ENCODE data around the gene FGR. TPM values are rescaled to one million over a fixed set of nuclear protein-coding genes. Genes with fewer than 3 reads are reported as not detected.

Gene FGR
- total RNA-seq, 4 donors from 2014 or later, result 18.8 to 131 (median 77.6) TPM

DNA sequence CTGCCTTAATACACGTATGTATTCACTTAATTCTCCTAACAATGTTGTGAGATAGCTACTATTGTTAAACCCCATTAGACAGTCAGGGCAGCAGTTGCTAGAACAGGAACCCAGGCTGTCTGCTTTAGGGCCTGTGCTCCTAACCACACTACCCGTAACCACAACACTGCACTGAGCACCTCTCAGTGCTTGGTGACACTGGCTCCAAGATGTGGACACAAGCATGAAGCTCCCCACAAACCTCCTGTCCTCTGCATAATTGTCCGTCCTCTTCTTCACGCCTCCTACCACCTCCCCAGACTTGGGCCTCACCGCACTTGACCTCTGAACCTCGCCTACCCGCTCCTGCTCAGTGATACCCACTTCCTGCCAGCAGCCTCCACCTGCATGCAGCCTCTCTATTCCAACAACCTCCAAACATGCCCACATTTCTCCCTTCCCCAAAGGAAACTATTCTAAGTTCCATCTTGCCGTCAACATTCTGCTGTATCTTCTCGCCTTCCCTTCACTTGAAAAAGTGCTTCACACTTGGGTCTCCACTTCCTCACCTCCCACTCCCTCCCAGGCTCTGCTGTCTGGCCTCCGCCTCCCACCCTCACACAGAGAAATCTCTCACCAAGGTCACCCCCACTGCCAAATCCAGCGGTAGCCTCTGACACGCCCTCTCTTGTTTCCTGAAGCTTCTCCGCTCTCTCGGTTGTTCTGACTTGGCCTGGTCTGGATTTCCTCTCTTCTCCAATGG, 16.5 kb downstream of the FGR start:
- TF ChIP-seq, protein P1, sequence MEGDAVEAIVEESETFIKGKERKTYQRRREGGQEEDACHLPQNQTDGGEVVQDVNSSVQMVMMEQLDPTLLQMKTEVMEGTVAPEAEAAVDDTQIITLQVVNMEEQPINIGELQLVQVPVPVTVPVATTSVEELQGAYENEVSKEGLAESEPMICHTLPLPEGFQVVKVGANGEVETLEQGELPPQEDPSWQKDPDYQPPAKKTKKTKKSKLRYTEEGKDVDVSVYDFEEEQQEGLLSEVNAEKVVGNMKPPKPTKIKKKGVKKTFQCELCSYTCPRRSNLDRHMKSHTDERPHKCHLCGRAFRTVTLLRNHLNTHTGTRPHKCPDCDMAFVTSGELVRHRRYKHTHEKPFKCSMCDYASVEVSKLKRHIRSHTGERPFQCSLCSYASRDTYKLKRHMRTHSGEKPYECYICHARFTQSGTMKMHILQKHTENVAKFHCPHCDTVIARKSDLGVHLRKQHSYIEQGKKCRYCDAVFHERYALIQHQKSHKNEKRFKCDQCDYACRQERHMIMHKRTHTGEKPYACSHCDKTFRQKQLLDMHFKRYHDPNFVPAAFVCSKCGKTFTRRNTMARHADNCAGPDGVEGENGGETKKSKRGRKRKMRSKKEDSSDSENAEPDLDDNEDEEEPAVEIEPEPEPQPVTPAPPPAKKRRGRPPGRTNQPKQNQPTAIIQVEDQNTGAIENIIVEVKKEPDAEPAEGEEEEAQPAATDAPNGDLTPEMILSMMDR (IDR thresholded peaks at IDR 0.05), result no peak
- DNase-seq (ENCODE audit: low spot score) (no peak), ATAC-seq (ENCODE audit: low FRiP score) (no peak)

DNA sequence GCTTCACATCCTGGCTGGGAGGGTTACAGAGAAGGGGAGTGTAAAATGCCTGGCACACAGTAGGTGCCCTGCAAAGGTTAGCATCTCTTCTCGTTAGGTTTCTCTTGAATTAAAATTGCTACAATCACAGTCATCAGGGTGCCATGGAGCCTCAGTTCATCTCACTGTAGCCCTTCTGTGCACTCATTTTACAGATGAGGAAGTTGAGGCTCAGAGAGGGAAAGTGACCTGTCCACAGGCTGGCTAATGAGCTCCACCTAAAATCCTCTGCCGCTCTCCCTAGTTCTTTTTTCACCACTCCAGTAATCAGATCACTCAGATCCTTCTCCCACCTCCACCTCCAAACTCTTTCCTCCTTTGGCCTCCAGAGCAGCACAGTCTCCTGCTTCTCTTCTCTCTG, 17.6 kb downstream of the FGR start:
- ATAC-seq (ENCODE audit: low FRiP score), result no peak

DNA sequence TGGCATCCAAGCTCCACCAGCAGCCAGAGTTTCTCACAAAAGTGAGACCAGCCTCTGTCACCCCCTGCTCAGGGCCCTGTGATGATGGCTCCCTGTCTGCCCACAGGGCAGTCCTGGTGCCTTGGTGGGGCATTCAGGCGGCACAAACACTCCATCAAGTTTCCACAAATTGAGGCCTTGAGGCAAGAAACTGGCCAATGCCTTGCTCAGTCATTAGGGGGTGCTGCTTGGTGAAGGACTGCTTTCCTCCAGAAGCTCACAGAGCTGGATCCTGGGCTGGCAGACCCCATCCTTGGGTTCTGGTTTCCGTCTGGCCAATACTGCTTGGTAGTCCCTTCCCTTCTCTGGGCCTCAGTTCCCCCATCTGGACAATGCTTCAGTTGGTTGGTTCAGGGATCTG, 18.5 kb downstream of the FGR start:
- ATAC-seq (ENCODE audit: low FRiP score) (no peak), DNase-seq (ENCODE audit: low spot score) (no peak)
- TF ChIP-seq, protein P1 (IDR thresholded peaks at IDR 0.05), result no peak

More for the DNA sequence above, 17.6 kb downstream of the FGR start:
- TF ChIP-seq, protein P1 (IDR thresholded peaks at IDR 0.05), result no peak
- no peak for DNase-seq (ENCODE audit: low spot score)

DNA sequence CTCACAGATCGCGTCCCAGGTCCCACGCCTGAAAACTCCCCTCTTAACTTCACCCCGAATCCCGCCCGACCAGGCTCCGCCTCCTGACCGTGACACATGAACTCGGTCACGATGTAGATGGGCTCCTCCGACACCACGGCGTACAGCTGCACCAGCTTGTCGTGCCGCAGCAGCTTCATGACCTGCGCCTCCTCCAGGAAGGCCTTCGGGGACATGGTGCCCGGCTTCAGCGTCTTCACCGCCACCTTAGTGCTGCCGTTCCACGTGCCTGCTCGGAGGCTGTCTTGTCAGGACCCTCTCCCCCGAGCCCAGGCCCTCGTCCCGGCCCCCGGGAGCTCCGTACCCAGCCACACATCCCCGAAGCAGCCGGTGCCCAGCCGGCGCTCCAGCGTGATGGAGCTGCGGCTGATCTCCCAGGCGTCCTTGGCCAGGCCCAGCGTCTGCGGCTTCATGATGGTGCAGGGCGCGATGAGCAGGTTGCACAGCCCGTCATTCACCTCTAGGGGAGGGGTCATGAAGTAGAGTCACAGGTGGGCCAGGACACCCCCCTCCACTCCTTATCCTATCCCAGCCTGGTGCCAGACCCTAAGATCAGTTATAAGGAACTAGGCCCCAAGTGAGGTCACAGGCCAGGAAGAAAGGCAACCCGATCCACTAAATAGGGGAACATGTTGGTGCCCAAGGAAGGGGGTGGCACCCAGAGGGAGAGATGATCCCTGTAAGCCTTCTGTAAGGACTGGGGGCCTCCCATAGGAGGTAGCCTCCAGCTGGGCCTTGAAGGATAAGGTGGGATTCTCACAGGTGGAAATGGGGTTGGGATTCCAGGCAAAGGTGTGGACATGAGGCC, 19.4 kb downstream of the FGR start:
- ATAC-seq (ENCODE audit: low FRiP score) (no peak), DNase-seq (ENCODE audit: low spot score) (no peak)
- TF ChIP-seq, protein P1 (IDR thresholded peaks at IDR 0.05), result no peak

DNA sequence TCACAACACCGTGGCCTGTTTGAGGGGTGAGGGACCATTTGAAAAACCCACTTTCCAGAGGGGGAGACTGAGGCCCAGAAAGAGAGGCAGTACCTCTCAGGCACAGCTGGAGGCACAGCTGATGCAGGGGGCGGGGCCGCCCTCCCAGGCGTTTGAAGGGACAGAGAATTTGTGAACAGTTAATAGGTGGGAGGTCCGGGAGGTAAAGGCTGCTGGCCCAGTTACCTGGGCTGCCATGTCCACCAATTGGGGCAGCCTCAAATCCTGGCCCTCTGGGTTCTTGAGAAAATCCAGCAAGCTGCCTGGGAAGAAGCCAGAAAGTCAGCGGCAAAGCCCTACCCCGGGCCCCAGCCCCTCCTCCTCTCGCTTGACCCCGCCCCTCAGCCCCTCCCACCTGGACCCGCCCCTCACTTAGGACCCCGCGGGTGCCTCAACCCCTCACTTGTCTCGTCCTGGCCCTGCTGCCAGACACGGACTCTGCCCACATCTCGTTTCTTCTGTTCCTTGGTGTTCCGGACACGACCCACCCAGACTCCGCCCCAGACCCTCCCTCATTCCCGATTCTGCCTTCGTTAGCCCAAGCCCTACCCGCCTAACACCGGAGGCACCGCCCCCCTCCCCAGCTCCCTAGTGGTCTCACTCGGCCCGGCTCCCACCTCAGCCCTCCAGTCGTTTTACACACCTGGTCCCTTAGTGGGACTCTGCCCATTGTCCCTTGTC, 20.2 kb downstream of the FGR start:
- DNase-seq (ENCODE audit: low spot score), result no peak
- TF ChIP-seq, protein P1 (IDR thresholded peaks at IDR 0.05), result no peak
- ATAC-seq (ENCODE audit: low FRiP score), result no peak

DNA sequence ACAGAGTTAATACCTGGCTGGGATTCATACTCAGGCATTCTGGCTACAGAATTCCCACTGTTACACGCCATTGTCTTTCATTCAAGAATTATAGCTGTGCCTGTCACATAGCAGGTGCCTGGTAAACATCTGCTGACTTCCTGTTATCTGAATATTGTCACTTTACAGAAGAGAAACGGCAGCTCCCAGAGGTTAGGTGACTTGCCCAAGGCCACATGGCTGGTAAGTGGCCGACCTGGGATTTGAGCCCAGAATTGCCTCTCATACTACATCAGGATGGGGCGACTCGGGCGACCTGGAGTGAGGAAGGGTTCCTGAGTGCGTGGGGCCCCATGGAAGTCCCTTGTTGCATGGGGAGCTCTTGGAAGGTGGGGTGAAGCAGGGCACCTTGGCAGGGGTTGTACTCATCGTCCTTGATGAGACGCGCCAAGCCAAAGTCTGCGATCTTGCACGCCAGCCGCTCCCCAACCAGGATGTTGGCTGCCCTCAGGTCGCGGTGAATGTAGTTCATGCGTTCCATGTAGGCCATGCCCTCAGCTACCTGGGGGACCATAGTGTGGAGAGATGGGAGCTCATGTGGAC, 20.9 kb downstream of the FGR start:
- TF ChIP-seq, protein P1 (IDR thresholded peaks at IDR 0.05), result no peak
- ATAC-seq (ENCODE audit: low FRiP score) (no peak), DNase-seq (ENCODE audit: low spot score) (no peak)
